GM10248 (cell line): ENCODE data around the gene PGAP6.
"Not testable (repeated sequence)": the region's sequence is repeated elsewhere in the genome, so short reads cannot be mapped to it uniquely, and the experiment has no call there.

Experiments
- CTCF ChIA-PET: fragments of 300-600 bp; sonication (Branson Sonifier 250); formaldehyde crosslinking; extraction: SDS; loops from one replicate; lab custom pipeline; 2021; ENCODE audit warnings: antibody characterized with exemption; lab: Yijun Ruan, JAX
- POLR2A ChIA-PET: fragments of 350-650 bp; sonication (Branson Sonifier 250); formaldehyde crosslinking; extraction: SDS; loops from one replicate; lab custom pipeline; 2020; ENCODE audit warnings: antibody characterized with exemption; lab: Yijun Ruan, JAX
- DNase-seq: peaks from one replicate; pipeline ENCODE4 v3.0.0; 2012; ENCODE audit errors: extremely low spot score
- CTCF ChIP-seq: IDR thresholded peaks from 2 replicates; pipeline ENCODE4 v1.5.1; 2012; ENCODE audit warnings: mild to moderate bottlenecking, low read depth; ENCODE audit errors: extremely low read depth, missing control alignments, control extremely low read depth

Gene PGAP6

DNA sequence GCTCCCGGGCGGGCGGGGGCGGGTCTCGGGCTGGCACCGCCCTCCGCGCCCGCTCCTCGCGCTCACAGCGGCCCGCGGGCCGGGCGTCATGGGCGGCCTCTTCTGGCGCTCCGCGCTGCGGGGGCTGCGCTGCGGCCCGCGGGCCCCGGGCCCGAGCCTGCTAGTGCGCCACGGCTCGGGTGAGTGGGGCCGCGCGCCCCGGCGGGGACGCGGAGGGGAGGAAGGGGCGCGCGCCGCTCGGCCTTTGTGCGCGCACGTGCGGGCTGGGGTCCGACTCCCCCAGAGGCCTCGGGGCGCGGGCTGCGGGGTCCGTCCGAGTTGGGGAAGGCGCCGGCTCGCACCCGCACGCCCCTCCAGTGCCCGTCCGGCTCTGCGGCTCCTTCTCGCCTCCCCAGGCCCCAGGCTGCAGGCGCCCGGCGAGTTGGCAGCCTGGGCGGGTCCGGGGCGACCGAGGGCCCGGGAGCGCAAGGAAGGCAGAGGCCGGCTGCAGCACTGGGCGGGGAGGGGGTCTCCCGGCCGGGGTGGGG is 15.4 kb upstream of the PGAP6 start, which contains the start of gene NME4:
Gene NME4, plus strand, starts transcription at position 65 of the 527 bp plus-strand sequence. Its CDS starts 24 bp downstream, at position 89.
- ChIA-PET POLR2A (interaction anchor here (0.7 kb wide), 1 partner anchor 11 kb away, joined by 3 read pairs; no protein-coding TSS in a partner anchor), CTCF (no interaction called here)
- no peak for TF ChIP-seq CTCF
- DNase-seq: peak; percentile 60

DNA sequence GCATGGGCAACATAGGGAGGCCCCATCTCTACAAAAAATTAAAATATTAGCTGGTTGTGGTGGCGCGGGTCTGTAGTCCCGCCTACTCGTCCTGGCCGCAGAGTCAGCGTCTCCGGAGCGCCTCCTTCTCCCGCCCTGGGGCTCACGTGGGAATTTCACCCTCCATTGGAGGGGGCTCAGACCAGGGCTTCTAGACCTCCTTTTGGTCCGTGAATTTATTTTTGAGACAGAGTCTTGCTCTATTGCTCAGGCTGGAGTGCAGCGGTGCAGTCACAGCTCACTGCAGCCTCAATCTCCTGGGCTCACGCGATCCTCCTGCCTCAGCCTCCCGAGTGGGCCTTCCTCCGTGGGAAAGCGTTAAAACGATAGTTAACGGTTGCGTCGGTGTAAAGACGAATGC is 14.8 kb upstream of the PGAP6 start:
- ChIA-PET CTCF (no interaction called here), POLR2A (interaction anchor here (0.7 kb wide), 1 partner anchor 11 kb away, joined by 3 read pairs; no protein-coding TSS in a partner anchor)
- TF ChIP-seq CTCF: no peak
- DNase-seq: no peak

- ChIA-PET POLR2A (interaction anchor here (0.6 to 0.7 kb wide), 2 partner anchors 10 to 1634 kb away, joined by 3 read pairs; no protein-coding TSS in a partner anchor), CTCF (no interaction called here)
- no peak for DNase-seq
- TF ChIP-seq CTCF: no peak
These were observed 14.4 kb upstream of the PGAP6 start for GRCh38 chr16:396199-396598.

GRCh38 chr16:392450-393030 is 10.8 kb upstream of the PGAP6 start:
- TF ChIP-seq CTCF: no peak
- no peak for DNase-seq
- ChIA-PET CTCF (interaction anchor here (1.1 to 1.4 kb wide), 4 partner anchors 9 to 323 kb away, joined by 3 to 5 read pairs (median 4); partner anchors contain the start of gene DECR2), POLR2A (interaction anchor here (0.9 kb wide), 1 partner anchor 12 kb away, joined by 4 read pairs; no protein-coding TSS in a partner anchor)

DNA sequence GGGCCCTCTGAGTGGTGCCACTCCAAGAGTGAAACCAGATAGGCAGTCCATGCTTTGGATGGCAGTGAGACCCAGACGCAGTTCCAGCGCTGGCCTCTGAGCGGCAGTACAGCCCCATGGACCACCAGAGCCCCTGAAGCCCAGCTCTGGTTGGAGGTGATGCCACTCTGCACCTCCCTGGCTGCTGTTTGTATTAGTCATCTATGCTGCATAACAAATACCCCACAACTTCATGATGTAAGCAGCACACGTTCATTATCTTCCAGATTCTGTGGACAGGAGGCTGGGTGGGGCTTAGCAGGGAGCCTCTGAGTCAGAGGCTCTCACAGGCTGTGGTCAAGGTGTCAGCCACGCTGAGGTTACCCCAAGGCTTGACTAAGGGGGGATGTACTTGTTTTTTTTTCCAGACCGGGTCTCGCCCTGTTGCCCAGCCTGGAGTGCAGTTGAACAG is 10.1 kb upstream of the PGAP6 start:
- peak; percentile 70 for TF ChIP-seq CTCF
- DNase-seq: peak; percentile 62
- POLR2A ChIA-PET: no interaction called here
- CTCF ChIA-PET: interaction anchor here (1.1 to 1.4 kb wide), 4 partner anchors 9 to 324 kb away, joined by 3 to 5 read pairs (median 4); partner anchors contain the start of gene DECR2

- TF ChIP-seq CTCF: no peak
- no peak for DNase-seq
- POLR2A ChIA-PET: no interaction called here
- CTCF ChIA-PET: interaction anchor here (0.9 kb wide), 2 partner anchors 60 to 395 kb away, joined by 3 read pairs; no protein-coding TSS in a partner anchor
These were observed 7.6 kb upstream of the PGAP6 start for GRCh38 chr16:389352-389751.

DNA sequence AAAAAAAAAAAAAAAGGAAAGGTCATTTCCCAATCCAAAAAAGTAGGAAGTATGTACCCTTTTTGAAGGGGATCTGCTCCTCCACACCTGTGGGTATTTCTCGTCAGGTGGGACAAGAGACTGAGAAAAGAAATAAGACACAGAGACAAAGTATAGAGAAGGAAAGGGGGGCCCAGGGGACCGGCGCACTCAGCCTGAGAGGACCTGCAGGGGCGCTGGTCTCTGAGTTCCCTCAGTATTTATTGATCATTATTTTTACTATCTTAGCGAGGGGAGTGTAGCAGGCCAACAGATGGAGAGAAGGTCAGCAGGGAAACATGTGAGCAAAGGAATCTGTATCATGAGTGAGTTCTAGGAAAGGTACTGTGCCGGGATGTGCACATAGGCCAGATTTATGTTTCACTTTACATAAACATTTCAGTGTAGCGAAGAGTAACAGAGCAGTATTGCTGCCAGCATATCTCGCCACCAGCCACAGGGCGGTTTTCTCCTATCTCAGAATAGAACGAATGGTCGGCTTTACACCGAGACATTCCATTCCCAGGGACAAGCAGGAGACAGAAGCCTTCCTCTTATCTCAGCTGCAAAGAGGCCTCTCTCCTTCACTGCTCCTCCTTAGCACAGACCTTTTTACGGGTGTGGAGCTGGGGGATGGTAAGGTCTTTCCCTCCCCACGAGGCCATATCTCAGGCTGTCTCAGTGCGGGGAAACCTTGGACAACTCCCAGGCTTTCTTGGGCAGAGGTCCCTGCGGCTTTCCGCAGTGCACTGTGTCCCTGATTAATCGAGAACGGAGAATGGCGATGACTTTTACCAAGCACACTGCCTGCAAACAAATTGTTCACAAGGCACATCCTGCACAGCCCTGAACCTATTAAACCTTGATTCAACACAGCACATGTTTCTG is 6.2 kb upstream of the PGAP6 start:
- DNase-seq, CTCF ChIA-PET: not testable (repeated sequence)

More for the DNA sequence above, 6.2 kb upstream of the PGAP6 start:
- POLR2A ChIA-PET: not testable (repeated sequence)
